IMR-90 (cell line): ENCODE data around the gene OSBPL2. TPM values are rescaled to one million over a fixed set of nuclear protein-coding genes. Genes with fewer than 3 reads are reported as not detected.

Source experiments
- ATAC-seq: fragments of 200-7000 bp; cut with Tn5 transposase; 2 replicates; pipeline ENCODE4 v1.9.1; 2020; ENCODE audit warnings: low read depth, mild to moderate bottlenecking, moderate library complexity
- BruUV-seq: library from RNA; stranded (reverse); fragments of 400-500 nt; replicated peaks from 2 replicates; lab custom pipeline; 2021; lab: Mats Ljungman, UMichigan
- CTCF ChIA-PET: fragments of 300-600 bp; formaldehyde crosslinking; extraction: SDS; loops from one replicate; lab custom pipeline; 2021; ENCODE audit warnings: antibody characterized with exemption; lab: Yijun Ruan, JAX
- POLR2A ChIA-PET: fragments of 300-600 bp; sonication (Branson Sonifier 250); formaldehyde crosslinking; loops from one replicate; lab custom pipeline; 2022; ENCODE audit warnings: antibody characterized with exemption; ENCODE audit not compliant: unreplicated experiment; lab: Charles Lee
- DNase-seq: peaks from one replicate; pipeline ENCODE4 v3.0.0; 2013
- H2AFZ ChIP-seq: replicated peaks from 2 replicates; pipeline ENCODE3; 2013; ENCODE audit warnings: low read length, mild to moderate bottlenecking; ENCODE audit not compliant: poor library complexity
- H2AK5ac ChIP-seq: 2 replicates; pipeline ENCODE4 v1.6.1; 2013; ENCODE audit warnings: low read depth, low read length, inconsistent platforms
- H2AK9ac ChIP-seq: replicated peaks from 2 replicates; pipeline ENCODE3; 2013; ENCODE audit warnings: mild to moderate bottlenecking, low read depth, low read length, moderate library complexity; ENCODE audit not compliant: poor library complexity
- H2BK120ac ChIP-seq: 2 replicates; pipeline ENCODE4 v1.6.1; 2013; ENCODE audit warnings: low read depth, low read length, inconsistent platforms
- H2BK15ac ChIP-seq: 3 replicates; pipeline ENCODE4 v1.6.1; 2013; ENCODE audit warnings: low read depth, low read length, inconsistent platforms
- H2BK20ac ChIP-seq: 2 replicates; pipeline ENCODE4 v1.6.1; 2013; ENCODE audit warnings: low read depth, mild to moderate bottlenecking, inconsistent platforms, low read length, moderate library complexity
- H2BK5ac ChIP-seq: 2 replicates; pipeline ENCODE4 v1.6.1; 2013; ENCODE audit warnings: mild to moderate bottlenecking, low read depth, low read length, inconsistent platforms; ENCODE audit not compliant: poor library complexity, severe bottlenecking
- H3K14ac ChIP-seq: replicated peaks from 2 replicates; pipeline ENCODE4 v1.6.1; 2013; ENCODE audit warnings: low read depth, low read length, inconsistent platforms
- H3K18ac ChIP-seq: 2 replicates; pipeline ENCODE4 v1.6.1; 2013; ENCODE audit warnings: low read depth, low read length, control low read depth
- H3K23ac ChIP-seq: 2 replicates; pipeline ENCODE4 v1.6.1; 2013; ENCODE audit warnings: low read depth, low read length, inconsistent platforms
- H3K27ac ChIP-seq: 2 replicates; pipeline ENCODE4 v1.5.1; 2013; ENCODE audit warnings: mild to moderate bottlenecking, control low read depth, low read length; ENCODE audit not compliant: insufficient read depth
- H3K27me3 ChIP-seq: 2 replicates; pipeline ENCODE4 v1.6.1; 2013; ENCODE audit warnings: low read length; ENCODE audit not compliant: control insufficient read depth, insufficient read depth
- H3K36me3 ChIP-seq: 2 replicates; pipeline ENCODE4 v1.6.1; 2013; ENCODE audit warnings: low read length, mixed read lengths; ENCODE audit not compliant: control insufficient read depth, insufficient read depth
- H3K4ac ChIP-seq: 2 replicates; pipeline ENCODE4 v1.6.1; 2013; ENCODE audit warnings: low read depth, low read length, inconsistent platforms
- H3K4me1 ChIP-seq: 2 replicates; pipeline ENCODE4 v1.6.1; 2013; ENCODE audit warnings: low read length, mixed read lengths; ENCODE audit not compliant: control insufficient read depth, insufficient read depth
- H3K4me2 ChIP-seq: 2 replicates; pipeline ENCODE4 v1.6.1; 2013; ENCODE audit warnings: low read depth, mild to moderate bottlenecking, control low read depth, low read length, moderate library complexity
- H3K4me3 ChIP-seq: 2 replicates; pipeline ENCODE4 v1.5.1; 2013; ENCODE audit warnings: low read depth, mild to moderate bottlenecking, control low read depth, low read length, moderate library complexity; ENCODE audit not compliant: insufficient read depth
- H3K56ac ChIP-seq: 2 replicates; pipeline ENCODE4 v1.6.1; 2013; ENCODE audit warnings: low read length, inconsistent platforms; ENCODE audit not compliant: insufficient read depth; ENCODE audit errors: extremely low read depth
- H3K79me1 ChIP-seq, 2 experiments: 2 replicates each; pipeline ENCODE4 v1.6.1; 2013; ENCODE audit warnings: low read length in 2 of 2, inconsistent platforms in 1 of 2, low read depth in 1 of 2
- H3K9ac ChIP-seq: 2 replicates; pipeline ENCODE4 v1.6.1; 2013; ENCODE audit warnings: low read depth, low read length, control low read depth
- H3K9me1 ChIP-seq: 2 replicates; pipeline ENCODE4 v1.6.1; 2013; ENCODE audit warnings: low read length, inconsistent platforms; ENCODE audit not compliant: insufficient read depth
- H3K9me3 ChIP-seq: 2 replicates; pipeline ENCODE4 v1.6.1; 2013; ENCODE audit warnings: low read length; ENCODE audit not compliant: control insufficient read depth, insufficient read depth
- H4K20me1 ChIP-seq: 2 replicates; pipeline ENCODE4 v1.6.1; 2013; ENCODE audit warnings: low read length, inconsistent platforms; ENCODE audit not compliant: insufficient read depth
- H4K5ac ChIP-seq: 2 replicates; pipeline ENCODE4 v1.6.1; 2013; ENCODE audit warnings: mild to moderate bottlenecking, low read depth, low read length, control low read depth
- H4K8ac ChIP-seq, 2 experiments: 2 replicates each; pipeline ENCODE4 v1.6.1; 2013; ENCODE audit warnings: low read depth in 2 of 2, low read length in 2 of 2, control low read depth in 1 of 2, inconsistent platforms in 1 of 2
- H4K91ac ChIP-seq: 2 replicates; pipeline ENCODE4 v1.6.1; 2013; ENCODE audit warnings: low read depth, low read length, inconsistent platforms; ENCODE audit not compliant: insufficient read depth
- MAZ ChIP-seq: IDR thresholded peaks from 2 replicates; pipeline ENCODE4 v1.6.1; 2012; ENCODE audit warnings: low read depth, mild to moderate bottlenecking, low read length, improper control_type of control experiment, moderate library complexity, borderline replicate concordance
- MXI1 ChIP-seq: IDR thresholded peaks from 2 replicates; pipeline ENCODE4 v1.6.1; 2012; ENCODE audit warnings: low read depth, mild to moderate bottlenecking, low read length, moderate library complexity, borderline replicate concordance
- RCOR1 ChIP-seq: IDR thresholded peaks from 2 replicates; pipeline ENCODE4 v1.6.1; 2012; ENCODE audit warnings: mild to moderate bottlenecking, low read length, improper control_type of control experiment; ENCODE audit not compliant: insufficient replicate concordance
- WGBS, 2 experiments: methylation state at CpG; one replicate each; pipeline versions ENCODE4 v1.1.5 to v1.1.7; 2013; ENCODE audit warnings: missing lambda C conversion rate in 2 of 2; ENCODE audit not compliant: insufficient read length in 1 of 2; ENCODE audit errors: extremely low coverage in 2 of 2; 5-methylcytosine and 5-hydroxymethylcytosine counted together
- dilution Hi-C: fragments of 300-500 bp; cut with HindIII; formaldehyde crosslinking; loops from one replicate; pipeline ENCODE4 v1.14.3; 2018; ENCODE audit warnings: low sequenced_read_pairs; ENCODE audit not compliant: unreplicated experiment
- in situ Hi-C: fragments of 300-500 bp; cut with MboI; formaldehyde crosslinking; loops from 3 replicates; pipeline ENCODE4 v1.14.3; 2019; ENCODE audit warnings: low sequenced_read_pairs, inconsistent platforms, mixed read lengths
- intact Hi-C: fragments of 100-400 bp; cut with micrococcal nuclease; formaldehyde crosslinking; loops from 2 replicates; pipeline ENCODE4 v1.10.0; 2022
- polyA plus RNA-seq, 3 experiments: library from polyadenylated mRNA; depleted of rRNA; stranded (reverse); fragments of >200 nt; gene quantifications; 2 replicates each; pipeline ENCODE4 v1.2.3, GENCODE V29; 2012; ENCODE audit warnings: low replicate concordance in 1 of 3
- total RNA-seq: library from RNA; depleted of rRNA; stranded (reverse); fragments of >200 nt; gene quantifications from 2 replicates; pipeline ENCODE4 v1.2.3, GENCODE V29; 2012
- TF ChIP-seq, protein P1 (sequence below): fragments of 150-350 bp; IDR thresholded peaks from 2 replicates; pipeline ENCODE4 v1.6.1; 2017; ENCODE audit warnings: mild to moderate bottlenecking, antibody characterized with exemption, low read length, low read depth

The OSBPL2 gene
- total and polyA plus RNA-seq, 2 of the 4 experiments (the other 2 are of a cell fraction): 19.3 to 27.6 TPM

DNA sequence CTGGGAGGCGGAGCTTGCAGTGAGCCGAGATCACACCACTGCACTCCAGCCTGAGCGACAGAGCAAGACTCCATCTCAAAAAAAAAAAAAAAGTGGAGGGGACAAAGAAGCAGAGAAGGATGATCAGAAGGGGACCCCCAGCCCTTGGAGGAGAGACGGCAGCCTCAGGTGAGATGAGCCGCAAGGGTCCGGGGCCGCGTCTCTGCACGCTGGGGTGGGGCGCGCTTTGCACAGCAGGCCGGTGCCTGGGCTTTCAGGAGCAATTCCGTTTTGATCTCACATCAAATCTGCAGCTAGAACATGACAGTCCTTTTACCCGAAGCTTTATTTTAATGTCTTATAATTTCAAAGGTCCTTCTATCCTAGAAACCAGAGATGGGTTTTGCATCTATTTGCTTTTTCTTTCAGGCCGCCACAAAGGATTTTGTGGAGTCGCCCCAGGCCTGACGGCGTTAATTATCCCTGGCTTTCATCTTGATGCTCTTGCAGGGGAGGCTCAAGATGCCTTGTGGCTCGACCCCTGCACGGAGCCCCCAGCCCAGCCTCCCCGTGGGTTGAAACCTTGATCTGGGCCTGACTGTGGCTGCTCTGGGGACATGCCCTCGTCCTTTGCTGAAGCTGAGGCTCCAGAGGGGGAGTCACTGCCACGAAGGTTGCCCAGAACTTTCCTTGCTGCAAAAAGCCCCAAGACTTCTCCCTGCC is 35.5 kb upstream of the OSBPL2 start:
- H3K23ac ChIP-seq: no peak overlapping the region
- no peaks in the 10 kb centered on the region; a peak in 2 of 4 replicates for H3K79me1 ChIP-seq
- H3K56ac ChIP-seq: no peak overlapping the region
- ATAC-seq (no peak), DNase-seq (no peak)
- peaks cover 38% of the 10 kb centered on the region for H3K36me3 ChIP-seq
- H2AK9ac ChIP-seq: no peak overlapping the region
- in situ Hi-C loops: no loop called here
- H4K91ac ChIP-seq: no peak overlapping the region
- no peak overlapping the region for H3K4me3 ChIP-seq
- dilution Hi-C loops: no loop called here
- H3K9me3 ChIP-seq: no peaks in the 10 kb centered on the region
- no peaks in the 10 kb centered on the region; the same call in 1 of the 2 replicates for H3K9me1 ChIP-seq
- H3K27ac ChIP-seq: no peak overlapping the region
- no peak overlapping the region for H2BK20ac ChIP-seq
- H2BK5ac ChIP-seq: no peak overlapping the region
- no peak overlapping the region for H2AK5ac ChIP-seq
- POLR2A ChIA-PET: interaction anchor here (0.6 kb wide), 1 partner anchor 18 kb away, joined by 3 read pairs; no protein-coding TSS in a partner anchor
- no peak overlapping the region for H3K14ac ChIP-seq
- H3K9ac ChIP-seq: no peak overlapping the region
- no peak overlapping the region for H3K4ac ChIP-seq
- CTCF ChIA-PET: no interaction called here
- no peak overlapping the region for H3K18ac ChIP-seq
- H4K8ac ChIP-seq: no peak overlapping the region
- BruUV-seq: TSS peak; percentile 66
- H2BK120ac ChIP-seq: no peak overlapping the region
- no peak overlapping the region for H4K5ac ChIP-seq
- H3K4me1 ChIP-seq: no peaks in the 10 kb centered on the region
- no peaks in the 10 kb centered on the region for H3K27me3 ChIP-seq
- WGBS, 2 experiments: 85% methylated on average over 12 of the region's 23 CpGs; no CpG with 5 or more reads in 1 of the 2 experiments
- no peak overlapping the region for H3K4me2 ChIP-seq
- no peak overlapping the region for H2AFZ ChIP-seq
- no peak for TF ChIP-seq RCOR1
- no peak for TF ChIP-seq MXI1
- TF ChIP-seq, protein P1, sequence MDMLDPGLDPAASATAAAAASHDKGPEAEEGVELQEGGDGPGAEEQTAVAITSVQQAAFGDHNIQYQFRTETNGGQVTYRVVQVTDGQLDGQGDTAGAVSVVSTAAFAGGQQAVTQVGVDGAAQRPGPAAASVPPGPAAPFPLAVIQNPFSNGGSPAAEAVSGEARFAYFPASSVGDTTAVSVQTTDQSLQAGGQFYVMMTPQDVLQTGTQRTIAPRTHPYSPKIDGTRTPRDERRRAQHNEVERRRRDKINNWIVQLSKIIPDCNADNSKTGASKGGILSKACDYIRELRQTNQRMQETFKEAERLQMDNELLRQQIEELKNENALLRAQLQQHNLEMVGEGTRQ: no peak
- TF ChIP-seq MAZ: no peak
- no peak overlapping the region for H2BK15ac ChIP-seq
- intact Hi-C loops: no loop called here
- H4K20me1 ChIP-seq: peaks cover 4% of the 10 kb centered on the region; the same call in 1 of the 2 replicates
